Panc1 (cell line): ENCODE results near the gene CAMK2A.

Experiments
- CTCF ChIP-seq: fragments of 450-650 bp; IDR thresholded peaks from 2 replicates; pipeline ENCODE4 v1.5.1; 2017; ENCODE audit warnings: mild to moderate bottlenecking
- TF ChIP-seq, protein P1 (sequence below), 2 experiments: IDR thresholded peaks; 2 replicates each; pipeline ENCODE4 v1.6.1; 2011 to 2012; ENCODE audit warnings: low read depth in 2 of 2, control low read depth in 1 of 2, low read length in 1 of 2, mild to moderate bottlenecking in 1 of 2, moderate library complexity in 1 of 2; ENCODE audit not compliant: insufficient read depth in 1 of 2

DNA sequence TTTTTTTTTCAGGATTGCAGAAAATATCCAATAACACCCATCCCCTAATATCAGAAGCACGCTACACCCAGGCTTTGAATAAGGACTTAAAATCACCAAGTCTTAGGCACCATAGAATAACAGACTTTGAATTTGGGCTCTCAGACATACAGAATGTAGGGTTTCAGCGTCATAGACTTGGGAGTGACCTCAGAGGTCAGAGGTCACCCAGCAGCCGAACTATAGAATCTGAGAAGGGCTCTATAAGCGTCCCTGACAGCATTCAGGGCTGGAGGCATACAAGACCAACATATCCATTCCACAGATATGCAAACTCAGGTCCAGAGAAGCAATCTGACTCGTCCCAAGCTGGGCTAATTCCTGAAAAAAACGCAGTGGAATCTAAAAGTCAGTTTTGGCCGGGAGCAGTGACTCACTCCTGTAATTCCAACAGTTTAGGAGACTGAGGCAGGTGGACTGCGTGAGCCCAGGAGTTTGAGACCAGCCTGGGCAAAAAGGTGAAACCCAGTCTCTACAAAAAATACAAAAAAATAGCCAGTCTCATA lies 65.0 kb downstream of the CAMK2A start:
- TF ChIP-seq CTCF: no peak
- TF ChIP-seq, protein P1, sequence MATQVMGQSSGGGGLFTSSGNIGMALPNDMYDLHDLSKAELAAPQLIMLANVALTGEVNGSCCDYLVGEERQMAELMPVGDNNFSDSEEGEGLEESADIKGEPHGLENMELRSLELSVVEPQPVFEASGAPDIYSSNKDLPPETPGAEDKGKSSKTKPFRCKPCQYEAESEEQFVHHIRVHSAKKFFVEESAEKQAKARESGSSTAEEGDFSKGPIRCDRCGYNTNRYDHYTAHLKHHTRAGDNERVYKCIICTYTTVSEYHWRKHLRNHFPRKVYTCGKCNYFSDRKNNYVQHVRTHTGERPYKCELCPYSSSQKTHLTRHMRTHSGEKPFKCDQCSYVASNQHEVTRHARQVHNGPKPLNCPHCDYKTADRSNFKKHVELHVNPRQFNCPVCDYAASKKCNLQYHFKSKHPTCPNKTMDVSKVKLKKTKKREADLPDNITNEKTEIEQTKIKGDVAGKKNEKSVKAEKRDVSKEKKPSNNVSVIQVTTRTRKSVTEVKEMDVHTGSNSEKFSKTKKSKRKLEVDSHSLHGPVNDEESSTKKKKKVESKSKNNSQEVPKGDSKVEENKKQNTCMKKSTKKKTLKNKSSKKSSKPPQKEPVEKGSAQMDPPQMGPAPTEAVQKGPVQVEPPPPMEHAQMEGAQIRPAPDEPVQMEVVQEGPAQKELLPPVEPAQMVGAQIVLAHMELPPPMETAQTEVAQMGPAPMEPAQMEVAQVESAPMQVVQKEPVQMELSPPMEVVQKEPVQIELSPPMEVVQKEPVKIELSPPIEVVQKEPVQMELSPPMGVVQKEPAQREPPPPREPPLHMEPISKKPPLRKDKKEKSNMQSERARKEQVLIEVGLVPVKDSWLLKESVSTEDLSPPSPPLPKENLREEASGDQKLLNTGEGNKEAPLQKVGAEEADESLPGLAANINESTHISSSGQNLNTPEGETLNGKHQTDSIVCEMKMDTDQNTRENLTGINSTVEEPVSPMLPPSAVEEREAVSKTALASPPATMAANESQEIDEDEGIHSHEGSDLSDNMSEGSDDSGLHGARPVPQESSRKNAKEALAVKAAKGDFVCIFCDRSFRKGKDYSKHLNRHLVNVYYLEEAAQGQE (IDR thresholded peaks at IDR 0.05; ENCODE audit: insufficient read depth in 1 of 2, low read depth in 2 of 2, low read length in 1 of 2): no peak
